GM18861 (cell line): Measurements from ENCODE around the gene MOB3C.

ENCODE experiments used
- ATAC-seq: cut with Tn5 transposase; IDR thresholded peaks from one replicate; pipeline ENCODE4 v1.9.1; 2021; ENCODE audit not compliant: unreplicated experiment

MOB3C gene

DNA sequence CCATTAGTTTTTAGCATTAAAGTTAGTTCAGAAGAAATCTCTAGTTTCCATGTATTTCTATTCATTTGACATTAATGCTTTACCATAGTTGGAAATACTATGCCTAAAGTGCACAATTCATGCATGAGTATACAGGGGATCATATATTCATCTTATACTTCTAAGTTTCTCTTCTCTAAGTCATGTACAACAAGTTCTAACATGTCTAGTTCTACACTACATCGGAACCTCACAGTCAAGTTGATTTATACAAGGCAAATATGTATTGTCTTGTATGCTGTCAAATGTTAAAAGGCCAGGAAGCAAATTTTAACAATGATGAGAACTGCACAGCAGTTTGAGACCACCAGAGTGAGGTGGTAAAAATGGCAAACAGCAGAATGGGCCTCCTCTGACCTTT, 22.9 kb upstream of the MOB3C start:
- ATAC-seq: no peak

DNA sequence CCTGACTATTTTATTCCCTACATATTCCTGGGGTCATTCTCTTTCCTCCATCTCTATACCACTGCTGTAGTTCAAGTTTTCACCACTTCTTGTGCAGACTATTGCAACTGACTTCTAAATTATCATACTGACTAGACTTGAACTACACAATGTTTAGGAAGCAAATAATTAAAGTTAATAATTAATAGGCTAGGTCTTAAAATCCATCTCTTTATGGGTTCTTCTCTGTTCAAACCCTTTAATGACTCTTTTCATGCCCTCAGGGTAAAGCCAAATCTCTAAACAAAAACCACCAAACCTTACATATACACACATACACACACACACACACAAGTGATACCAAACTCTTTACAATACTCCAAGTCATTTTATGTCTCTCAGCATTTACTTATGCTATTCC, 22.3 kb upstream of the MOB3C start:
- no peak for ATAC-seq

- no peak for ATAC-seq
Observed at GRCh38 chr1:46637444-46638083, 21.0 kb upstream of the MOB3C start.

DNA sequence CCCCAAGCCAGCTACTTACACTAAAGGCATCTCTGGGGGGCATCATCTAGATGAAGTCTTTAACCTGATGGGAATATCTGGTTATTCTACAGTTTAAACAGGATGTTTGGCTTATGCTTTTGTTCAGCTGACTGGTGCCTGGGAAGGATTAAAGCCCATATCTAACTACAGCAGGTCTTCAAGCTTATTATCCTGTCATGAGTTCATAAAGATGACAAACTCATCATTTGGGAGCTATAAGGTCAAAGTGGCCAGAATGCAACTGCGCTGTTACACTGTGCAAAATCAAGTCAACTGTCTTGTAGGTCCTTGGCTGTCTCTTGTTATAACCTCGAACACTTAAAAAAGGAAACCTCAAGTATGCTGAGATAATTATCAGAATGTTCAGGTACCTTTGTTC, 18.6 kb upstream of the MOB3C start:
- no peak for ATAC-seq

- no peak for ATAC-seq
Observed at GRCh38 chr1:46630719-46631118, 14.1 kb upstream of the MOB3C start.

DNA sequence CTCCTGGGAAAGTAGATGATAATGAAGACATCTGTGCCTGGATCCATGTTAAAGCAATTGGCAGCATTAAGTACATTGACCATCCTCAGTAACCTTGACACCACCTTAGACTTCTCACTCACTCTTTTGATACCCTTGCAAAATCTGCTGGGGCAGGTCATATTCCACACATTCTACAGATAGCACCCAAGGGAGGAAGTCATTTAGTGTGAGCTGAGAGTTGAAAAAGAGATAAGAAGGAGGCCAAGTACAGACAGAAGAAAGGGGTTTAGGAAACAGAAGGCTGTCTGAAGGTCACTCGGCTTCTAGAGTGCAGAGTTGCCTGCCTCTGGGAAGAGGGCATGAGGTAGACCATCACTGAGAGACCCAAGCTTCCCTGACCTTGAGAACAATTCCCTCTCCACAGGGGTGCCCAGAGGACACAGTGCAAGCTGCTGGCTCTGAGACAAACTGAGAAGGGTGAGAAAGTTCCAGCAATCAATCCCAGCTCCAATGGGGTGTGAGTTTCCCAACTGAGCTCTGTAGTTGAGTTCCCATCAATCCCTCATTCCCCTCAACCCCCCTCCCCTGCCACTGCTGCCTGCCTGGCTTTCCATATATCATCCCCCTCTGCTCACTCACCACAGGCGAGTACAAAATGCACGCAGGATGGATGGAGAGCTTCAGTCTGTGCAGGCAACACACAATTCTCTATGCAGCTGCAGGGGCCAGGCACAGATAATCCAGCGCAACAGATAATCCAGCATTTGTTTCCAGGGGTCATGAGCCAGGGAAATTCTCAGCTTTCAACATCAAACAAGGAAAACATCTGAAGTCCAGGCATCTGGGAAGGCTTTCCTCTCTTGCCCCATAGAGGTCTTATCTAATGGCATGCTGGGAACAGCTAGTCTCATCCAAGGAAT, 7.4 kb upstream of the MOB3C start:
- no peak for ATAC-seq

GRCh38 chr1:46622344-46622743, 5.7 kb upstream of the MOB3C start:
- no peak for ATAC-seq

- no peak for ATAC-seq
Observed at GRCh38 chr1:46621930-46622329, 5.3 kb upstream of the MOB3C start.

GRCh38 chr1:46619656-46620258, 3.1 kb upstream of the MOB3C start:
- no peak for ATAC-seq

GRCh38 chr1:46618754-46619415, 2.3 kb upstream of the MOB3C start:
- no peak for ATAC-seq

DNA sequence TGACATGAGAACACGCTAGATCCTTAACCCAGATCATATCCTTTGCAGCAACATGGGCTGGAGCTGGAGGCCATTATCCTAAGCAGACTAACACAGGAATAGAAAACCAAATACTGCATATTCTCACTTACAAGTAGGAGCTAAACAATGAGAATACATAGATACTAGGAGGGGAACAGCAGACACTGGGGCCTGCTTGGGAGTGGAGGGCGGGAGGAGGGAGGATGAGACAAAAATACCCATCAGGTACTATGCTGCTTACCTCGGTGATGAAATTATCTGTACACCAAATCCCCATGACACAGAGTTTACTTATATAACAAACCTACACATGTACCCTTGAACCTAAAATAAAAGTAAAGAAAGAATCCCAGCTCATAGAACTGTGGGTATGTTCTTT, 1.2 kb upstream of the MOB3C start:
- no peak for ATAC-seq

GRCh38 chr1:46617108-46617800, 643 bp upstream of the MOB3C start:
- no peak for ATAC-seq

GRCh38 chr1:46615735-46616134, 876 bp downstream of the MOB3C start:
- ATAC-seq: no peak

DNA sequence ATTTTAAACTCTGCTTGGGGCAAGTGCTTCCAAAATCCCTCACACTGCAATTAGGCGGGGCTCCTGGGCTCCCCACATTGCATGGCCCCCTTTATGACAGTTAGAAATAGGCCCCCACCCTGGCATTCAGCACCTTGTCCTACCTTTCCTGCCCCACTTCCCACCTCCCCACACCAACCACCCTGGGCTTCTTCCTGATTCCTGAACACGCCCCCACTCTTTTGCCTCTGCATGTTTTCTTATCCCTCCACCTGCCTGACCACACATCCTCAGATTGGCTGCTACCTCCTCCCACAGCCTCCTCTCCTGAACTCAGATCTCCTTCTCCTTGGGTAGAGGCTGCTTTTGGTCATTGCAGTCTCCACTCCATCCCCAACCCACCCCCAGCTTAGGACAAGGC, 1.5 kb downstream of the MOB3C start:
- ATAC-seq: no peak

GRCh38 chr1:46614604-46614984, 2.0 kb downstream of the MOB3C start:
- ATAC-seq: no peak

- peak; percentile 48 for ATAC-seq
Observed at GRCh38 chr1:46613661-46614603, 2.7 kb downstream of the MOB3C start.

DNA sequence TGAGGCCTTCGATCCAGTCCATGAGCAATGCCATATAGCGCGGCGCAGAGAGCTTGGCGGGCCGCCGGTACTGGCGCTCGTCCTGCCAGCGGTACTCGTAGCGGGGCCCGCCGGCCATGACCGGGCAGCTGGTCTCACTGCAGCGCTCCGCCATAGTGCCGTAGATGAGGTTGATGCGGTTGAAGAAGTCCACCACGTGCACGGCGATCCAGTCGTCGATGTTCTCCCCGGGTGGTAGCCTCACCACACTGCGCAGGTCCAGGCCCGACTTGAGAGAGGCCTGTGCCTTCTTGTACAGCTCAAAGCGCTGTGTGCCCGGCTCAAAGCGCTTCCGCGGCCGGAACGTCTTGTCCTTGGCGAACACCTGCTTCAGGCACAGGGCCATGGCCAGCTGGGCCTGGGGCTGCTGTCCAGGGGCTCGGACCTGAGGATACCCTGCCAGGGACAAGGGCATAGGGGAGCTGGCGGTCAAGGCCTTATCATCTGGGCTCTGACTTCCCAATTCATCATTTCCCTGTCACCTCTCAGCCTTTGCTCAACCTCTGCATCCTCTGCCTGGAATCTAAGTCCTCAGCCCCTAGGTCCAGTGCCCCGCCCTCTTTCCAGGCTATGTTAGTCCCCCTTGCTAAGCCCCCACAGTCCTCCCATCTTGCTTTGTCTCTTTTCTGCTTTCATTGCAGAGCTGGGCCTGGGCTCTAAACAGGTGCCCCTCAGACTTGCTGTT, 3.5 kb downstream of the MOB3C start:
- no peak for ATAC-seq

GRCh38 chr1:46611691-46612221, 4.9 kb downstream of the MOB3C start:
- ATAC-seq: no peak
